Esophagus muscularis mucosa (tissue), 4 donors: Measurements from ENCODE around the gene FBXO28. TPM values are rescaled to one million over a fixed set of nuclear protein-coding genes. Genes with fewer than 3 reads are reported as not detected.

Experiments used
- DNase-seq: peaks from one replicate; pipeline ENCODE4 v3.0.0-alpha.2; 2017; ENCODE audit errors: extremely low spot score
- H3K27ac ChIP-seq, 4 donors: fragments of 200-600 bp; sonication (generic); replicated peaks in 1 of 4; 1 replicate in 3 of 4; 2 replicates in 1 of 4; pipeline ENCODE4 v1.5.1; 2016 to 2019; ENCODE audit warnings: mild to moderate bottlenecking in 1 of 4
- H3K27me3 ChIP-seq, 4 donors: fragments of 200-600 bp; sonication (generic); one replicate each; pipeline versions ENCODE4 v1.5.1 to v1.6.0; 2016 to 2019
- H3K36me3 ChIP-seq, 4 donors: fragments of 200-600 bp; sonication (generic); one replicate each; pipeline ENCODE4 v1.5.1; 2016 to 2019
- H3K4me1 ChIP-seq, 4 donors: fragments of 200-600 bp; sonication (generic); one replicate each; pipeline ENCODE4 v1.5.1; 2016 to 2019
- H3K4me3 ChIP-seq, 4 donors: fragments of 200-600 bp; sonication (generic); 1 replicate in 2 of 4; 2 replicates in 2 of 4; pipeline ENCODE4 v1.5.1; 2016 to 2019; ENCODE audit warnings: mild to moderate bottlenecking in 4 of 4, moderate library complexity in 1 of 4
- H3K9me3 ChIP-seq, 4 donors: fragments of 200-600 bp; sonication (generic); 1 replicate in 3 of 4; 2 replicates in 1 of 4; pipeline ENCODE4 v1.5.1; 2016 to 2019
- CTCF ChIP-seq, 3 experiments: fragments of 200-600 bp in 2 of 3; fragments of 450-650 bp in 1 of 3; sonication (generic) in 2 of 3; IDR thresholded peaks; one replicate each; pipeline ENCODE4 v1.5.1; 2017 to 2019; ENCODE audit warnings: antibody characterized with exemption in 3 of 3, mild to moderate bottlenecking in 2 of 3, moderate library complexity in 1 of 3
- EP300 ChIP-seq: sonication (generic); formaldehyde crosslinking; IDR thresholded peaks from one replicate; pipeline ENCODE4 v1.6.1; 2017; ENCODE audit warnings: antibody characterized with exemption
- POLR2A ChIP-seq: fragments of 450-650 bp; IDR thresholded peaks from one replicate; pipeline ENCODE4 v1.6.1; 2017; ENCODE audit warnings: antibody characterized with exemption, moderate library complexity, mild to moderate bottlenecking, low read depth
- POLR2AphosphoS5 ChIP-seq, 2 donors: sonication (generic); formaldehyde crosslinking; IDR thresholded peaks; one replicate each; pipeline ENCODE4 v1.6.1; 2017; ENCODE audit warnings: antibody characterized with exemption in 2 of 2
- WGBS: methylation state at CpG from one replicate; pipeline ENCODE4 v1.1.5; 2018; 5-methylcytosine and 5-hydroxymethylcytosine counted together
- intact Hi-C: fragments of 100-400 bp; cut with DNase I; formaldehyde crosslinking; loops from one replicate; pipeline ENCODE4 v1.15.1; 2023
- total RNA-seq, 4 donors: library from RNA; depleted of rRNA; stranded (reverse); fragments of >200 nt; gene quantifications; one replicate each; pipeline versions ENCODE4 v1.1.0 to v1.2.1, GENCODE V29; 2016

FBXO28 gene
- total RNA-seq, 4 donors from 2014 or later = 23.1 to 29.8 (median 26.3) TPM

- intact Hi-C loops = no loop called here
- peaks cover 10 to 17% (median 15%) of the 10 kb centered on the region in 4 donors for H3K4me1 ChIP-seq
- H3K36me3 ChIP-seq = no peaks in the 10 kb centered on the region
- 95% methylated on average over 8 of the region's 9 CpGs for WGBS
- H3K27me3 ChIP-seq = no peaks in the 10 kb centered on the region
- H3K4me3 ChIP-seq = no peak overlapping the region
- TF ChIP-seq EP300 = no peak
- TF ChIP-seq POLR2A = no peak
- no peak for TF ChIP-seq CTCF (IDR thresholded peaks at IDR 0.05)
- no peak for TF ChIP-seq POLR2AphosphoS5 (IDR thresholded peaks at IDR 0.05)
- no peak for DNase-seq
- H3K27ac ChIP-seq = no peak overlapping the region
- no peaks in the 10 kb centered on the region for H3K9me3 ChIP-seq
These were observed 63.6 kb downstream of the FBXO28 start for GRCh38 chr1:224177356-224177999.

- no peak overlapping the region for H3K4me3 ChIP-seq
- DNase-seq = no peak
- TF ChIP-seq EP300 = no peak
- no peak for TF ChIP-seq POLR2A
- no peak for TF ChIP-seq CTCF (IDR thresholded peaks at IDR 0.05)
- no peak for TF ChIP-seq POLR2AphosphoS5 (IDR thresholded peaks at IDR 0.05)
- no peak overlapping the region for H3K27ac ChIP-seq
- peaks cover 12 to 20% (median 18%) of the 10 kb centered on the region in 4 donors for H3K4me1 ChIP-seq
- intact Hi-C loops = no loop called here
- no peaks in the 10 kb centered on the region for H3K27me3 ChIP-seq
- WGBS = 85% methylated on average over 5 of the region's 5 CpGs
- no peaks in the 10 kb centered on the region for H3K36me3 ChIP-seq
- no peaks in the 10 kb centered on the region for H3K9me3 ChIP-seq
These were observed 65.0 kb downstream of the FBXO28 start for GRCh38 chr1:224178894-224179293.

GRCh38 chr1:224180783-224181452 lies 67.0 kb downstream of the FBXO28 start:
- Histone ChIP-seq H3K9me3 (no peaks in the 10 kb centered on the region), H3K4me3 (no peak overlapping the region), H3K27me3 (no peaks in the 10 kb centered on the region), H3K4me1 (peaks cover 24 to 32% (median 29%) of the 10 kb centered on the region in 4 donors), H3K36me3 (peaks cover 0 to 5% (median 0%) of the 10 kb centered on the region in 4 donors), H3K27ac (no peak overlapping the region)
- TF ChIP-seq POLR2A (no peak), CTCF (IDR thresholded peaks at IDR 0.05) (no peak), EP300 (no peak), POLR2AphosphoS5 (IDR thresholded peaks at IDR 0.05) (no peak)
- no peak for DNase-seq
- 92% methylated on average over 11 of the region's 11 CpGs for WGBS
- intact Hi-C loops = loop anchor here (5.0 to 10.0 kb wide), 2 partner anchors 41 to 66 kb away; partner anchors contain the start of gene FBXO28

GRCh38 chr1:224181453-224181810 lies 67.5 kb downstream of the FBXO28 start:
- no peak overlapping the region for H3K27ac ChIP-seq
- intact Hi-C loops = loop anchor here (5.0 to 10.0 kb wide), 2 partner anchors 41 to 67 kb away; partner anchors contain the start of gene FBXO28
- peaks cover 24 to 36% (median 33%) of the 10 kb centered on the region in 4 donors for H3K4me1 ChIP-seq
- peaks cover 0 to 7% (median 0%) of the 10 kb centered on the region in 4 donors for H3K36me3 ChIP-seq
- H3K27me3 ChIP-seq = no peaks in the 10 kb centered on the region
- no peak for DNase-seq
- no peak for TF ChIP-seq POLR2AphosphoS5 (IDR thresholded peaks at IDR 0.05)
- TF ChIP-seq EP300 = no peak
- no peak for TF ChIP-seq POLR2A
- TF ChIP-seq CTCF (IDR thresholded peaks at IDR 0.05) = no peak
- no peak overlapping the region for H3K4me3 ChIP-seq
- H3K9me3 ChIP-seq = no peaks in the 10 kb centered on the region
- WGBS = 82% methylated on average over 4 of the region's 4 CpGs
